Hematopoietic multipotent progenitor cell treated with erythropoietin and hydrocortisone succinate and interleukin-3 and kit ligand, for 17 days (in vitro differentiated cells): ENCODE results near the gene KCNAB1.
"Not testable (repeated sequence)": the region's sequence is repeated elsewhere in the genome, so short reads cannot be mapped to it uniquely, and the experiment has no call there.

ENCODE experiments used
- DNase-seq: peaks from one replicate; pipeline ENCODE4 v3.0.0-alpha.2; 2015; ENCODE audit warnings: low spot score

The KCNAB1 gene

GRCh38 chr3:156273111-156273694, 152.8 kb downstream of the KCNAB1 start:
- no peak for DNase-seq

GRCh38 chr3:156274791-156275190, 154.4 kb downstream of the KCNAB1 start:
- DNase-seq: no peak

- DNase-seq: not testable (repeated sequence)
Measured at GRCh38 chr3:156284637-156285036, 164.3 kb downstream of the KCNAB1 start.

- no peak for DNase-seq
Measured at GRCh38 chr3:156285626-156286025, 165.2 kb downstream of the KCNAB1 start.

- DNase-seq: no peak
Measured at GRCh38 chr3:156290924-156291271, 170.5 kb downstream of the KCNAB1 start.

- no peak for DNase-seq
Measured at GRCh38 chr3:156291272-156292123, 171.1 kb downstream of the KCNAB1 start.

GRCh38 chr3:156293566-156293965, 173.2 kb downstream of the KCNAB1 start:
- no peak for DNase-seq

- DNase-seq: no peak
Measured at GRCh38 chr3:156297582-156297981, 177.2 kb downstream of the KCNAB1 start.

GRCh38 chr3:156298014-156298413, 177.6 kb downstream of the KCNAB1 start:
- DNase-seq: no peak

GRCh38 chr3:156298938-156299337, 178.6 kb downstream of the KCNAB1 start:
- no peak for DNase-seq

GRCh38 chr3:156299569-156299968, 179.2 kb downstream of the KCNAB1 start:
- no peak for DNase-seq

- DNase-seq: no peak
Measured at GRCh38 chr3:156300371-156300770, 180.0 kb downstream of the KCNAB1 start.

- no peak for DNase-seq
Measured at GRCh38 chr3:156300929-156301840, 180.8 kb downstream of the KCNAB1 start.

- no peak for DNase-seq
Measured at GRCh38 chr3:156303001-156303707, 182.8 kb downstream of the KCNAB1 start.

- no peak for DNase-seq
Measured at GRCh38 chr3:156304406-156304805, 184.0 kb downstream of the KCNAB1 start.

GRCh38 chr3:156305672-156306071, 185.3 kb downstream of the KCNAB1 start:
- no peak for DNase-seq

GRCh38 chr3:156307704-156308103, 187.3 kb downstream of the KCNAB1 start:
- no peak for DNase-seq

- no peak for DNase-seq
Measured at GRCh38 chr3:156311431-156311830, 191.1 kb downstream of the KCNAB1 start.

- DNase-seq: no peak
Measured at GRCh38 chr3:156311930-156312329, 191.6 kb downstream of the KCNAB1 start.

- DNase-seq: no peak
Measured at GRCh38 chr3:156316076-156316475, 195.7 kb downstream of the KCNAB1 start.

GRCh38 chr3:156317462-156318074, 197.2 kb downstream of the KCNAB1 start:
- no peak for DNase-seq

GRCh38 chr3:156321945-156322344, 201.6 kb downstream of the KCNAB1 start:
- no peak for DNase-seq
